ENCODE data around the gene RARS2. TPM values are rescaled to one million over a fixed set of nuclear protein-coding genes. Genes with fewer than 3 reads are reported as not detected.

Gene RARS2
- total RNA-seq, 3 donors from 2014 or later: 29.3 to 33.1 (median 30.5) TPM

DNA sequence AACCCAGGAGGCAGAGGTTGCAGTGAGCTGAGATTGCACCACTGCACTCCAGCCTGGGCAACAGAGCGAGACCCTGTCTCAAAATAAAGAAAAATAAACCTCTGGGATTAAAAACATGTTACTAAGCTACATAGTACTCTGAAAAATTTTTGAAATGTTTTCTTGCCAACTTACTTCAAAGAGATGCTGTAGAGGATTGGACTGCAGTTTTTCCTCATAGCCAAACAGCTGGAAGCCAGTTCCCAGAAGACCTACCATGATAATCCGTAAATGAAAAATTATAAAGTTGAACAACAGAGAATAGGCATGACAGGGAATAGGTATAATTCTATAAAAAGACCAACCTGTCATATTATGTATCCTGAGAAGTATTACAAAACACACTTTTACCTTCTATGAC is 48.0 kb downstream of the RARS2 start:
- TF ChIP-seq POLR2AphosphoS5 (IDR thresholded peaks at IDR 0.05) (no peak), POLR2A (IDR thresholded peaks at IDR 0.05) (no peak)

DNA sequence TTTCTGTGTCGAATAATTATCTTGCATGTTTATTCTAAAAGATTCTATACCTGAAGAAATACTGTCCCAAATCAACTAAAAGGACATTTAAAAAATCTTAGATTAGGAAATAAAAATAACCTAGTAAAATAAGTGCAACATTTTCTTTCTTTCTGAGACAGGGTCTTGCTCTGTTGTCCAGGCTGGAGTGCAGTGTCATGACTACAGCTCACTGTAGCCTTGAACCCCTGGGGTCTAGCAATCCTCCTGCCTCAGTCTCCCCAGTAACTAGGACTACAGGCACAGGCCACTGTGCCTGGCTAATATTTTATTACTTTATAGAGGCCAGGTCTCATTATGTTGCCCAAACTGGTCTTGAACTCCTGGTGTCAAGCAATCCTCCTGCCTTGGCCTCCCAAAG is 48.7 kb downstream of the RARS2 start:
- Histone ChIP-seq H3K27me3 (no peaks in the 10 kb centered on the region), H3K36me3 (no peaks in the 10 kb centered on the region), H3K4me3 (no peak overlapping the region), H3K9me3 (no peaks in the 10 kb centered on the region), H3K27ac (no peak overlapping the region), H3K4me1 (no peaks in the 10 kb centered on the region)
- TF ChIP-seq POLR2A (IDR thresholded peaks at IDR 0.05) (no peak), POLR2AphosphoS5 (IDR thresholded peaks at IDR 0.05) (no peak)
- TF ChIP-seq, protein P1, sequence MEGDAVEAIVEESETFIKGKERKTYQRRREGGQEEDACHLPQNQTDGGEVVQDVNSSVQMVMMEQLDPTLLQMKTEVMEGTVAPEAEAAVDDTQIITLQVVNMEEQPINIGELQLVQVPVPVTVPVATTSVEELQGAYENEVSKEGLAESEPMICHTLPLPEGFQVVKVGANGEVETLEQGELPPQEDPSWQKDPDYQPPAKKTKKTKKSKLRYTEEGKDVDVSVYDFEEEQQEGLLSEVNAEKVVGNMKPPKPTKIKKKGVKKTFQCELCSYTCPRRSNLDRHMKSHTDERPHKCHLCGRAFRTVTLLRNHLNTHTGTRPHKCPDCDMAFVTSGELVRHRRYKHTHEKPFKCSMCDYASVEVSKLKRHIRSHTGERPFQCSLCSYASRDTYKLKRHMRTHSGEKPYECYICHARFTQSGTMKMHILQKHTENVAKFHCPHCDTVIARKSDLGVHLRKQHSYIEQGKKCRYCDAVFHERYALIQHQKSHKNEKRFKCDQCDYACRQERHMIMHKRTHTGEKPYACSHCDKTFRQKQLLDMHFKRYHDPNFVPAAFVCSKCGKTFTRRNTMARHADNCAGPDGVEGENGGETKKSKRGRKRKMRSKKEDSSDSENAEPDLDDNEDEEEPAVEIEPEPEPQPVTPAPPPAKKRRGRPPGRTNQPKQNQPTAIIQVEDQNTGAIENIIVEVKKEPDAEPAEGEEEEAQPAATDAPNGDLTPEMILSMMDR (IDR thresholded peaks at IDR 0.05): no peak
- intact Hi-C loops (cut with DNase I; ENCODE audit: low total_unique reads): no loop called here
- no peak for DNase-seq (ENCODE audit: low spot score in 2 of 2)

More for the DNA sequence above, 48.0 kb downstream of the RARS2 start:
- Histone ChIP-seq H3K9me3 (no peaks in the 10 kb centered on the region), H3K27me3 (no peaks in the 10 kb centered on the region), H3K4me1 (no peaks in the 10 kb centered on the region), H3K27ac (no peak overlapping the region), H3K36me3 (no peaks in the 10 kb centered on the region), H3K4me3 (no peak overlapping the region)
- DNase-seq (ENCODE audit: low spot score in 2 of 2): no peak
- intact Hi-C loops (cut with DNase I; ENCODE audit: low total_unique reads): no loop called here

DNA sequence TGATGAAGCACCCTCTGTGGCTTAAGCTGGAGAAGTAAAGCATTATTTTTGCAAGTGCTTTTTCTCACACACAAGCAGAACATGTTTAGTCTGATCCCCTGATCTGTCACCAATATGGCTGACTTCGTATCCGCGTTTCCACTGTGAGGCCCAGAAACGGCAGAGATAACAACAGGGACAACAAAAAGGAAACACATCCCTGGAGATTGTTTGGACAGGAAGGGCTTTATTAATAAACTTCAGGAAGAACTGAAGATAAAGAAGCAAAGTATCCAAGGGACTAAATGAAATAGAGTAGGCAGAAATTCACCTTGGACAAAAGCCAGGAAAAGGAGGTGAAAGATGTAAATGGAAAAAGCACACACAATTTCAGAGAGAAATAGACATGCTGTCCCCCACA is 49.2 kb downstream of the RARS2 start:
- intact Hi-C loops (cut with DNase I; ENCODE audit: low total_unique reads): no loop called here
- Histone ChIP-seq H3K27ac (no peak overlapping the region), H3K4me3 (no peak overlapping the region), H3K27me3 (no peaks in the 10 kb centered on the region), H3K36me3 (no peaks in the 10 kb centered on the region), H3K4me1 (no peaks in the 10 kb centered on the region), H3K9me3 (no peaks in the 10 kb centered on the region)
- DNase-seq (ENCODE audit: low spot score in 2 of 2): no peak
- TF ChIP-seq POLR2A (IDR thresholded peaks at IDR 0.05): no peak

DNA sequence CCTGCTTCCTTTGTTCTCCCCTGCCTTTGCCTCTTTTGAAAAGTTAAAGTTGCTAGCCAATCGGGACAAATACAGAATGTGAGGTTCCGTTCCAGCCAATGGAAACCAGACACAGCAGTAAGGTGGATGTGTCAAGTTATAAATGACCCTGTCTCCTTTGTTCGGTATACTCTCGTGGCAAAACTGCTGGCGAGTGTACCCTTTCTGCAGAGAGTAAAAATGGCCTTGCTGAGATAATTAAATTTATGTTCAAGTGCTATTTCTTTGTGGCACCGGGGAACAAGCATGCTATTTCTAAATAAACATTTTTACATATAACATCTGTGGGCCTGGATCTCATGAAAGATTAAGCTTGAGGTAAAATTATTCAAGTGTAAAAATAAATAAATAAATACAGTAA is 50.2 kb downstream of the RARS2 start:
- Histone ChIP-seq H3K36me3 (no peaks in the 10 kb centered on the region), H3K4me1 (no peaks in the 10 kb centered on the region), H3K27ac (no peak overlapping the region), H3K27me3 (no peaks in the 10 kb centered on the region), H3K4me3 (no peak overlapping the region), H3K9me3 (no peaks in the 10 kb centered on the region)
- TF ChIP-seq, protein P1 (IDR thresholded peaks at IDR 0.05): no peak
- TF ChIP-seq POLR2A (IDR thresholded peaks at IDR 0.05) (no peak), POLR2AphosphoS5 (IDR thresholded peaks at IDR 0.05) (no peak)
- DNase-seq (ENCODE audit: low spot score in 2 of 2): no peak
- intact Hi-C loops (cut with DNase I; ENCODE audit: low total_unique reads): no loop called here

DNA sequence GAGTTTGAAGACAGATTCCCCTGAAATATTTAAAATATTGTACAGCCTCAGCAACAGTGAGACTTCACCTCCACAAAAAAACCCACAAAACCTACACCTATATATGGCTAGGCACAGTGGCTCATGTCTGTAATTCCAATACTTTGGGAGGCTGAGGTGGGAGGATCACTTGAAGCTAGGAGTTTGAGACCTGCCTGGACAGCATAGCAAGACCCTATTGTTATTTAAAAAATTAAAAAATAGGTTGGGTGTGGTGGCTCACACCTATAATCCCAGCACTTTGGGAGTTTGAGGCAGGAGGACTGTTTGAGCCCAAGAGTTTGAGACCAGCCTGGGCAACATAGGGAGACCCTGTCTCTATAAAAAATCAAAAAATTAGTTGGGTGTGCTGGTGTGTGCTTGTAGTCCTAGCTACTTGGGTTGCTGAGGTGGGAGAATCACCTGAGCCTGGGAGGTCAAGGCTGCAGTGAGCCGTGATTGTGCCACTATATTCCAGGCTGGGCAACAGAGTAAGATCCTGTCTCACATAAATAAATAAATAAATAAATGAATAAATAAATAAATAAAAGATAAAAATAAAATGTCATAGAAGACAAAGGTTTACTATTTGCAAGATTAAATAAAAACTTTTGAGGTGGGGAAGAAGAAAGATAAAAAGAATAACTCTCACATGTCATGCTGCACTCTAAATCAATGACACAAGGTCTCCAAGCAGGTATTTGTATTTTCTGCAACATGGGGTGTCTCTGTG is 51.1 kb downstream of the RARS2 start:
- no peaks in the 10 kb centered on the region for H3K27me3 ChIP-seq
- TF ChIP-seq POLR2AphosphoS5 (IDR thresholded peaks at IDR 0.05) (no peak), POLR2A (IDR thresholded peaks at IDR 0.05) (no peak)
- TF ChIP-seq, protein P1 (IDR thresholded peaks at IDR 0.05): no peak
- no peaks in the 10 kb centered on the region for H3K4me1 ChIP-seq
- no peak for DNase-seq (ENCODE audit: low spot score in 2 of 2)
- intact Hi-C loops (cut with DNase I; ENCODE audit: low total_unique reads): no loop called here
- H3K9me3 ChIP-seq: no peaks in the 10 kb centered on the region
- no peaks in the 10 kb centered on the region for H3K36me3 ChIP-seq
- no peak overlapping the region for H3K27ac ChIP-seq
- H3K4me3 ChIP-seq: no peak overlapping the region

DNA sequence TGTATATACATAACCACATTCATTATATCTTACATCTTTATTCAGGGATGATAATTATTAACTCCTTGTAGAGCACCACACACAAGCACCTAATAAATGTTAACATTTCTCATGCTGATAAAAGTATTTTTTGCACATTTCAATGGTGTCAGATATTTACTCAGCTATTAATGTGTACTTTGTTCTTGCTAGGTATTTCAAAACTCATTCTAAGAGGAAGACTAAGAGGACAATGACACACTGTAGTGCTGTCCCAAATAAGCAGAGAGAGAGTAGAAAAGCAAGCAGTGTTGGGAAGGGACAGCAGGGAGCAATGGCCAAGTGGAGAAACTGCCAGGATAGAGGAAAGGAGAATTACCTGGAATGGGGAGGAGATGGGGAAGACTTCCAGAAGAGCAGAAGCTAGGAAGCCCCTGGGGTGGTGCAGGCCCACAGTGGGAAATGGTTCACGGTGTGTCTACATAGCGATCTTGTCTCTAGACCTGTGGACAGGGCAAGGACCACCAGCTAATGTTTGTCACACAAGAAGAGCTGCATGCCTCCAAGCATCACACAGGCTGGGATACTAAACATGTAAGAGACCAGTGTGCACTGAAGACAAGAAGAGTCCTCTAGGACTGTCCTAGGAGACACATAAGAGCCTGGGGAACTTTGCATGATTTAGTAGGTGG is 55.3 kb downstream of the RARS2 start:
- no peak for TF ChIP-seq POLR2AphosphoS5 (IDR thresholded peaks at IDR 0.05)
- TF ChIP-seq, protein P1 (IDR thresholded peaks at IDR 0.05): no peak
- no peak for TF ChIP-seq POLR2A (IDR thresholded peaks at IDR 0.05)
- Histone ChIP-seq H3K4me1 (no peaks in the 10 kb centered on the region), H3K4me3 (no peak overlapping the region), H3K27me3 (no peaks in the 10 kb centered on the region), H3K27ac (no peak overlapping the region), H3K36me3 (no peaks in the 10 kb centered on the region), H3K9me3 (no peaks in the 10 kb centered on the region)
- intact Hi-C loops (cut with DNase I; ENCODE audit: low total_unique reads): no loop called here
- DNase-seq (ENCODE audit: low spot score in 2 of 2): no peak
